Uterus (tissue), 2 donors: ENCODE results near the gene SYCE3.

ENCODE experiments used
- POLR2A ChIP-seq, 2 donors: fragments of 450-650 bp; IDR thresholded peaks; one replicate each; pipeline ENCODE4 v1.6.1; 2016; ENCODE audit warnings: antibody characterized with exemption in 2 of 2, mild to moderate bottlenecking in 1 of 2, moderate library complexity in 1 of 2
- TF ChIP-seq, protein P1 (sequence below), 4 experiments: fragments of 200-600 bp in 2 of 4; fragments of 450-650 bp in 2 of 4; sonication (generic) in 2 of 4; IDR thresholded peaks; one replicate each; pipeline ENCODE4 v1.5.1; 2016 to 2019; ENCODE audit warnings: antibody characterized with exemption in 4 of 4, mild to moderate bottlenecking in 2 of 4, moderate library complexity in 1 of 4

DNA sequence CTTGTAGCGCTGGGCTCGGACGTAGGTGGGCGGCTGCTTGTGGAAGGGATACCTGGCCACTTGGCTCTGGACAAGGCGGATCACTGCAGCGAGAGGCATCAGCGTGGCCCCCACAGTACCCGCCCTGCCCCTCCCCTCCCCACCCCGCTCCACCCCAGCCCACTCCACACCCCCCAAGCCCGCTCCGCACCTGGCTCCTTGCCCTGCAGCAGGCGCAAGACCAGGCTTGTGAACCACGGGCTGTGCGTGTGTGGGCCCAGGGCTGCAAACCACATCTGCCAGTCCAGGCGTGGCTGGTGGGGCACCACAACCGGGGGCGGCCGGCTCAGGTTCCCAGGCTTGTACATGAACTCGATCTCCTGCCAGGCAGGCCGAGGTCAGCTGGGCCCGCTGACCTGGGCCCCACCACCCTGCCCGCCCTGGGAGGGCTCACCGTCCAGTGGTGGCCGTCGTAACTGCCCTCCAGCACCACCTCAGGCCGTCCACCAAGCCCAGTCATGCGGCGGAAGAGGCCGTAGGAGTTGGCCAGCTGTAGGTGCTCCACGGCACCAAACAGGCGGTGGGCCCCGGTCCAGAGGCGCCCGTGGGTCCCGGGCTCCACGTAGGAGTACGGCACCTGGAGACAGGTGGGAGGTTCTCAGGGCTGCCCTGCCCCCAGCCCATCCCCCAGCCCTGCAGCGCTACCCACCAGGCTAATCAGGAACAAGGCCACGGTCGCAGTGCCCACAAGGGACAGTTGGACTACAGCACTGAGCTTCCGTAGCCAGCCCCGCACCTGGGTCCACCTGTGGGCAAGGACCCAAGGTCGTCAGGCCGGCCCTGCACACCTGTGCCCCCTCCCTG lies 58.1 kb downstream of the SYCE3 start:
- TF ChIP-seq, protein P1, sequence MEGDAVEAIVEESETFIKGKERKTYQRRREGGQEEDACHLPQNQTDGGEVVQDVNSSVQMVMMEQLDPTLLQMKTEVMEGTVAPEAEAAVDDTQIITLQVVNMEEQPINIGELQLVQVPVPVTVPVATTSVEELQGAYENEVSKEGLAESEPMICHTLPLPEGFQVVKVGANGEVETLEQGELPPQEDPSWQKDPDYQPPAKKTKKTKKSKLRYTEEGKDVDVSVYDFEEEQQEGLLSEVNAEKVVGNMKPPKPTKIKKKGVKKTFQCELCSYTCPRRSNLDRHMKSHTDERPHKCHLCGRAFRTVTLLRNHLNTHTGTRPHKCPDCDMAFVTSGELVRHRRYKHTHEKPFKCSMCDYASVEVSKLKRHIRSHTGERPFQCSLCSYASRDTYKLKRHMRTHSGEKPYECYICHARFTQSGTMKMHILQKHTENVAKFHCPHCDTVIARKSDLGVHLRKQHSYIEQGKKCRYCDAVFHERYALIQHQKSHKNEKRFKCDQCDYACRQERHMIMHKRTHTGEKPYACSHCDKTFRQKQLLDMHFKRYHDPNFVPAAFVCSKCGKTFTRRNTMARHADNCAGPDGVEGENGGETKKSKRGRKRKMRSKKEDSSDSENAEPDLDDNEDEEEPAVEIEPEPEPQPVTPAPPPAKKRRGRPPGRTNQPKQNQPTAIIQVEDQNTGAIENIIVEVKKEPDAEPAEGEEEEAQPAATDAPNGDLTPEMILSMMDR (IDR thresholded peaks at IDR 0.05): no peak
- TF ChIP-seq POLR2A (IDR thresholded peaks at IDR 0.05): no peak
